ENCODE measurements around the gene NOTCH3. TPM values are rescaled to one million over a fixed set of nuclear protein-coding genes. Genes with fewer than 3 reads are reported as not detected.

Gene NOTCH3
- total RNA-seq, 1 experiment from 2014 or later: 164 TPM

DNA sequence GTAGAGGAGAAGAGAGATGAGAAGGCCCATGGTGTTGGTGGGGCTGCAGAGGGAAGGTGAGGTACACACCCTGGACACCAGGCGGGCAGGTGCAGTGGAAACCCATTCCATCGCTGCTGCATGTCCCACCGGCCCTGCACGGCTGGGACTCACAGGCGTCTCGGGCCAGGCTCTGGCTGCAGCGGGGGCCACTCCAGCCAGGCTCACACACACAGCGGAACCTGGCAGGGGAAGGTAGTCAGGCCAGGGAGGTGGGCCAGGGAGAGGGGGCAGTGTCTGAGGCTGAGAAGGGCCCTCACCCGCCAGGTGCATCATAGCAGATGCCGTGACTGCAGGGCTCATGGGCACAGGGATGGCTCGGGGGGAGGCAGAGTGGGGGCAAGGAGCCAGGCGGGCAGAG, 15.6 kb downstream of the NOTCH3 start:
- H3K4me3 Mint-ChIP-seq: no peak overlapping the region
- H4K20me1 ChIP-seq (ENCODE audit: control insufficient read depth, insufficient read depth, insufficient read length): no peaks in the 10 kb centered on the region

More for the DNA sequence above, 15.6 kb downstream of the NOTCH3 start:
- no peaks in the 10 kb centered on the region for H3K9me3 Mint-ChIP-seq
- H2BK15ac ChIP-seq (ENCODE audit: low read depth, low read length): no peak overlapping the region
- no peak overlapping the region for H3K27ac ChIP-seq (ENCODE audit: insufficient read length, low read depth, low read length)
- TF ChIP-seq, protein P1, sequence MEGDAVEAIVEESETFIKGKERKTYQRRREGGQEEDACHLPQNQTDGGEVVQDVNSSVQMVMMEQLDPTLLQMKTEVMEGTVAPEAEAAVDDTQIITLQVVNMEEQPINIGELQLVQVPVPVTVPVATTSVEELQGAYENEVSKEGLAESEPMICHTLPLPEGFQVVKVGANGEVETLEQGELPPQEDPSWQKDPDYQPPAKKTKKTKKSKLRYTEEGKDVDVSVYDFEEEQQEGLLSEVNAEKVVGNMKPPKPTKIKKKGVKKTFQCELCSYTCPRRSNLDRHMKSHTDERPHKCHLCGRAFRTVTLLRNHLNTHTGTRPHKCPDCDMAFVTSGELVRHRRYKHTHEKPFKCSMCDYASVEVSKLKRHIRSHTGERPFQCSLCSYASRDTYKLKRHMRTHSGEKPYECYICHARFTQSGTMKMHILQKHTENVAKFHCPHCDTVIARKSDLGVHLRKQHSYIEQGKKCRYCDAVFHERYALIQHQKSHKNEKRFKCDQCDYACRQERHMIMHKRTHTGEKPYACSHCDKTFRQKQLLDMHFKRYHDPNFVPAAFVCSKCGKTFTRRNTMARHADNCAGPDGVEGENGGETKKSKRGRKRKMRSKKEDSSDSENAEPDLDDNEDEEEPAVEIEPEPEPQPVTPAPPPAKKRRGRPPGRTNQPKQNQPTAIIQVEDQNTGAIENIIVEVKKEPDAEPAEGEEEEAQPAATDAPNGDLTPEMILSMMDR (conservative IDR thresholded peaks at IDR 0.05): no peak
- no peak overlapping the region for H3K4ac ChIP-seq (ENCODE audit: low read depth, low read length)
- no peak overlapping the region for H3K23ac ChIP-seq (ENCODE audit: insufficient read length, low read depth, low read length)
- H3K9me3 ChIP-seq (ENCODE audit: control insufficient read depth, low read depth, low read length): no peaks in the 10 kb centered on the region
- no peak overlapping the region for H2BK120ac ChIP-seq (ENCODE audit: low read depth, low read length, poor library complexity, severe bottlenecking)
- H2BK12ac ChIP-seq (ENCODE audit: insufficient read length, low read depth, low read length): no peak overlapping the region
- no peaks in the 10 kb centered on the region for H3K79me1 ChIP-seq (ENCODE audit: insufficient read depth, low read depth, low read length, poor library complexity, severe bottlenecking)
- H3T11ph ChIP-seq (ENCODE audit: low read length): no peak overlapping the region
- no peak overlapping the region for H2AFZ ChIP-seq (ENCODE audit: low read length)
- no peak overlapping the region for H3K18ac ChIP-seq (ENCODE audit: insufficient read length, low read depth, low read length)
- no peak overlapping the region for H3K56ac ChIP-seq (ENCODE audit: insufficient read length, low read depth, low read length)
- no peak overlapping the region for H2AK5ac ChIP-seq (ENCODE audit: insufficient read length, low read length)
- no peak overlapping the region for H3K14ac ChIP-seq (ENCODE audit: insufficient read depth, low read length)
- H2BK20ac ChIP-seq (ENCODE audit: low read depth, low read length, poor library complexity, severe bottlenecking): no peak overlapping the region
- no peak overlapping the region for H4K8ac ChIP-seq (replicated peaks; ENCODE audit: insufficient read length, low read depth, low read length)
- DNase-seq: no peak
- H3K4me1 ChIP-seq (ENCODE audit: insufficient read depth, low read length): no peaks in the 10 kb centered on the region
- H3K36me3 Mint-ChIP-seq (ENCODE audit: insufficient read depth in 1 of 3, low read depth in 3 of 3): peaks cover 41 to 94% (median 88%) of the 10 kb centered on the region in 3 experiments
- H2BK5ac ChIP-seq (ENCODE audit: insufficient read length, low read length): no peak overlapping the region
- H3K27me3 Mint-ChIP-seq (ENCODE audit: low read depth): no peaks in the 10 kb centered on the region
- H4K5ac ChIP-seq (ENCODE audit: insufficient read length, low read depth, low read length): no peak overlapping the region
- peaks cover 0 to 9% of the 10 kb centered on the region in 2 experiments; a peak in 2 of 4 replicates for H3K4me1 Mint-ChIP-seq
- H3K9ac ChIP-seq (ENCODE audit: extremely low read depth, insufficient read length, low read length): no peak overlapping the region
- no peaks in the 10 kb centered on the region for H3K23me2 ChIP-seq (ENCODE audit: insufficient read length, low read depth, low read length, poor library complexity, severe bottlenecking)
- no peaks in the 10 kb centered on the region for H3K79me2 ChIP-seq (ENCODE audit: insufficient read depth, low read length)
- no CpG with 5 or more reads among the region's 12 CpGs for WGBS (ENCODE audit: extremely low coverage, insufficient read length, low lambda C conversion rate)
- H3K27me3 ChIP-seq (ENCODE audit: insufficient read depth, low read length): no peaks in the 10 kb centered on the region
- no peak overlapping the region for H4K91ac ChIP-seq (ENCODE audit: insufficient read length, low read depth, low read length)
- H3K4me2 ChIP-seq (ENCODE audit: insufficient read depth, insufficient read length, low read length): no peak overlapping the region
- no peak overlapping the region for H3K27ac Mint-ChIP-seq

Data from H9 (cell line).